GM20000 (cell line): Measurements from ENCODE around the gene IL1F10.

Source experiments
- DNase-seq: peaks from one replicate; pipeline ENCODE4 v3.0.0; 2012; ENCODE audit warnings: low spot score
- TF ChIP-seq, protein P1 (sequence below): IDR thresholded peaks from 2 replicates; pipeline ENCODE4 v1.5.1; 2012; ENCODE audit warnings: mild to moderate bottlenecking, control low read depth; ENCODE audit errors: extremely low read depth, missing control alignments

IL1F10 gene, protein sequence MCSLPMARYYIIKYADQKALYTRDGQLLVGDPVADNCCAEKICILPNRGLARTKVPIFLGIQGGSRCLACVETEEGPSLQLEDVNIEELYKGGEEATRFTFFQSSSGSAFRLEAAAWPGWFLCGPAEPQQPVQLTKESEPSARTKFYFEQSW

DNA sequence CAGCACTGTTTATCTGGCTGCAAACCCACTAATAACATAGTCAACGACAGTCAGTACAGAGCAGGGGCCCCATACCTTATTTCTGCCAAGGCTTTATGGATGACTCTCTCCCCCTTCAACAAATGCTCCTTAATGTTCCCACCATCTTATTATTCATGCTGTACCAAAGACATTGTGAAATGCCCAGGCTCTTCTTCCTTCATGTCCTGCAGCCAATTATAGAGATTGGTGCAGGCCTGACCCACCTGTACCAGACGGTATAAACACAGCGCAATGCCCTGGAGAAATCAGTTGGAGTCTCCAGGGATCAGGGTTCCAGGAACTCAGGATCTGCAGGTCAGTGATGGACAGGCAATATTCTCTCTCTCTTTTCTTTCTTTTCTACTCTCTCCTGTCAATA, at the start of gene IL1F10:
Gene IL1F10 (plus strand): TSS at position 290 of the 400 bp plus-strand sequence. CDS start 4,769 bp downstream, outside the sequence.
- TF ChIP-seq, protein P1, sequence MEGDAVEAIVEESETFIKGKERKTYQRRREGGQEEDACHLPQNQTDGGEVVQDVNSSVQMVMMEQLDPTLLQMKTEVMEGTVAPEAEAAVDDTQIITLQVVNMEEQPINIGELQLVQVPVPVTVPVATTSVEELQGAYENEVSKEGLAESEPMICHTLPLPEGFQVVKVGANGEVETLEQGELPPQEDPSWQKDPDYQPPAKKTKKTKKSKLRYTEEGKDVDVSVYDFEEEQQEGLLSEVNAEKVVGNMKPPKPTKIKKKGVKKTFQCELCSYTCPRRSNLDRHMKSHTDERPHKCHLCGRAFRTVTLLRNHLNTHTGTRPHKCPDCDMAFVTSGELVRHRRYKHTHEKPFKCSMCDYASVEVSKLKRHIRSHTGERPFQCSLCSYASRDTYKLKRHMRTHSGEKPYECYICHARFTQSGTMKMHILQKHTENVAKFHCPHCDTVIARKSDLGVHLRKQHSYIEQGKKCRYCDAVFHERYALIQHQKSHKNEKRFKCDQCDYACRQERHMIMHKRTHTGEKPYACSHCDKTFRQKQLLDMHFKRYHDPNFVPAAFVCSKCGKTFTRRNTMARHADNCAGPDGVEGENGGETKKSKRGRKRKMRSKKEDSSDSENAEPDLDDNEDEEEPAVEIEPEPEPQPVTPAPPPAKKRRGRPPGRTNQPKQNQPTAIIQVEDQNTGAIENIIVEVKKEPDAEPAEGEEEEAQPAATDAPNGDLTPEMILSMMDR = no peak
- no peak for DNase-seq

DNA sequence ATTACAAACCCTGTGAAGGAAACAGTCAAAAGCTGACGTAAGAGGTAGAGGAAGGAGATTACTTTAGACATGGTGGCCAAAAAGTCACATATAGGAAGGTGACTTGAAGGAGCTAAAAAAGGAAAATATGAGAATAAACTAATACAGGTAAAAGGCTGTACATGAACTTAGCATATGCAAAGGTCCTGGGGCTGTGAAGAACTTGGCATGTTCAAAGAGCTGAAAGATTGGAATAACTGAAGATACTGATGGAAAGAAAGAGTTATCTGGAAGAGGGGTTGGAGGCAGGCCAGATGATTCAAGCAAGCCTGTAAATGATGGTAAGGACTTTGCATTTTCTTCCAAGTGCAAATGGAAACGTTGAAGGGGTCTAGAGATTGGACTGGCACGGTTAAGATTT, 49.3 kb upstream of the IL1F10 start:
- TF ChIP-seq, protein P1 = no peak
- no peak for DNase-seq

DNA sequence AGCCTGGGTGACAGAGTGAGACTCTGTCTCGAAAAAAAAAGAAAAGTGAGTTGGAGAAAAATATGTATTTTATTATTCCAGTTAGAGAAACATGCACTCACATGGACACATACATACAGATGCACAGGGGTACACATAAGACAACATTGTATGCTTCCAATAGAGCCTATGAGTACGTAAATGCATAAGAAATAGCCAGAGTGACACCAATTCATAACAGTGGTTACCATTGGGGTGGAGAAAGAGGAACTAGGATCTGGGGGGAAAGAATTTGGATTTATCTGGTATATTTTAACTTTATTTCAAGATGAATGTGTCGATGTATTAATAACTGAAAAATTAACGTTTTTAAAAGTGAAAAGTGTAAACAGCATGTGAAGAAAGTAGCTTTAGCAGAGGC, 46.5 kb upstream of the IL1F10 start:
- DNase-seq = no peak
- TF ChIP-seq, protein P1 = no peak

DNA sequence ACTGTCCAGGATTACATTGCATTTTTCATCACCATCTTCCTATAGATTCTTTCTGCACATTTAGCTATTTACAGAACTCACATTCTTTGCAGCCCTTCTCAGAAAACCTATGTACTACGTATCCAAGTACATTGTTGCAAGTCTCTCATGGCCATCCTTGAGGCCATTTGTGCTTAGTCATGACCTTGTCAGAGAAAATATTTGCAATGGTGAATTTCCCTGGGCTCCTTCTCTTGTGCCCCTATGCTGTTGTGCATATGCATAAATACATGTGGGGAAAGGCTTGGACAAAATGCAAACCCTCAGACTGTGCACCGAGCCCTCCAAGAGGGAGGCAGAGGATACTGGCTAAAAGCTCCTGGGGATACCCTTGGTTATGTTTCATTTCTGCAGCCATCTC, 43.0 kb upstream of the IL1F10 start:
- TF ChIP-seq, protein P1 = no peak
- DNase-seq = no peak

DNA sequence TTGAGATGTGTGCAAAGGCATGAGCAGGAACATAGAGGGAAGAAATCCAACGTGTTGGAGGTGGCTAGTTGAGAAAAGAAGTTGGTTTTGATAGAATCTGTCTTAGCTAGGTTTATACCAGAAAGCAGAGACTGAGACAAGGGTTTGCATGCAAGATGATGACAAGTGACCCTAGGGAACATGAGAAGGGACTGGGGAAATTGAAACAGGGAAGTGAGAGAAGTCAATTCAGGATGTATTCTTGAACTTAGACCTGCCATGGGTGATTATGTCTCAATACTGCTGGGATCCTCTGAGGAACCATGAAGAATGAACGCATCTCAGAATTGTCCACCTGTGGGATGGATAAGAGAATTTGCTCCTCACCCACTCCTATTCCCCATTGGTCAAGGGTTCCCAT, 42.0 kb upstream of the IL1F10 start:
- TF ChIP-seq, protein P1 = no peak

GRCh38 chr2:113027691-113028090, 40.1 kb upstream of the IL1F10 start:
- DNase-seq = no peak
- TF ChIP-seq, protein P1 = no peak

More for the DNA sequence above, 42.0 kb upstream of the IL1F10 start:
- no peak for DNase-seq

- DNase-seq = no peak
- TF ChIP-seq, protein P1 = no peak
Measured at GRCh38 chr2:113028112-113028511, 39.7 kb upstream of the IL1F10 start.
